Muscle layer of duodenum (tissue), 2 donors: Measurements from ENCODE around the gene SCGB1A1.

ENCODE experiments used
- H3K27ac ChIP-seq: one replicate; pipeline ENCODE4 v1.7.0; 2013; ENCODE audit warnings: mild to moderate bottlenecking, low read length
- H3K27me3 ChIP-seq: one replicate; pipeline ENCODE4 v1.7.0; 2013; ENCODE audit warnings: low read depth, mild to moderate bottlenecking, control low read depth, low read length
- H3K36me3 ChIP-seq, 2 donors: one replicate each; pipeline ENCODE4 v1.7.0; 2013; ENCODE audit warnings: low read length in 2 of 2, control low read depth in 1 of 2, mild to moderate bottlenecking in 1 of 2; ENCODE audit not compliant: insufficient read depth in 2 of 2, control insufficient read depth in 1 of 2
- H3K4me1 ChIP-seq, 2 donors: one replicate each; pipeline ENCODE4 v1.7.0; 2013; ENCODE audit warnings: low read length in 2 of 2, mild to moderate bottlenecking in 2 of 2, control low read depth in 1 of 2, moderate library complexity in 1 of 2; ENCODE audit not compliant: insufficient read depth in 2 of 2, control insufficient read depth in 1 of 2
- H3K4me3 ChIP-seq, 2 donors: one replicate each; pipeline ENCODE4 v1.7.0; 2013; ENCODE audit warnings: low read length in 2 of 2, low read depth in 1 of 2, mild to moderate bottlenecking in 1 of 2
- H3K9me3 ChIP-seq, 2 donors: one replicate each; pipeline ENCODE4 v1.7.0; 2013; ENCODE audit warnings: low read length in 2 of 2, control low read depth in 1 of 2, mild to moderate bottlenecking in 1 of 2; ENCODE audit not compliant: control insufficient read depth in 1 of 2
- donor health status: healthy.

Gene SCGB1A1

GRCh38 chr11:62452261-62452660 lies 33.4 kb downstream of the SCGB1A1 start:
- no peaks in the 10 kb centered on the region for H3K27me3 ChIP-seq
- H3K9me3 ChIP-seq: no peaks in the 10 kb centered on the region
- no peak overlapping the region for H3K27ac ChIP-seq
- H3K4me3 ChIP-seq: no peak overlapping the region
- no peaks in the 10 kb centered on the region for H3K4me1 ChIP-seq
- no peaks in the 10 kb centered on the region for H3K36me3 ChIP-seq

GRCh38 chr11:62452839-62453468 lies 34.1 kb downstream of the SCGB1A1 start:
- no peak overlapping the region for H3K4me3 ChIP-seq
- H3K4me1 ChIP-seq: no peaks in the 10 kb centered on the region
- H3K27ac ChIP-seq: no peak overlapping the region
- H3K36me3 ChIP-seq: no peaks in the 10 kb centered on the region
- H3K27me3 ChIP-seq: no peaks in the 10 kb centered on the region
- H3K9me3 ChIP-seq: no peaks in the 10 kb centered on the region

GRCh38 chr11:62456630-62457029 lies 37.8 kb downstream of the SCGB1A1 start:
- Histone ChIP-seq H3K36me3 (no peaks in the 10 kb centered on the region), H3K27ac (no peak overlapping the region), H3K4me1 (peaks cover 0 to 8% of the 10 kb centered on the region in 2 donors), H3K9me3 (no peaks in the 10 kb centered on the region), H3K4me3 (no peak overlapping the region), H3K27me3 (no peaks in the 10 kb centered on the region)

GRCh38 chr11:62457478-62457877 lies 38.6 kb downstream of the SCGB1A1 start:
- Histone ChIP-seq H3K27ac (no peak overlapping the region), H3K9me3 (no peaks in the 10 kb centered on the region), H3K4me1 (peaks cover 0 to 14% of the 10 kb centered on the region in 2 donors), H3K36me3 (no peaks in the 10 kb centered on the region), H3K27me3 (no peaks in the 10 kb centered on the region), H3K4me3 (no peak overlapping the region)

- Histone ChIP-seq H3K4me1 (peaks cover 0 to 22% of the 10 kb centered on the region in 2 donors), H3K9me3 (no peaks in the 10 kb centered on the region), H3K27ac (peak overlapping the region; percentile 33), H3K4me3 (no peak overlapping the region), H3K36me3 (no peaks in the 10 kb centered on the region), H3K27me3 (no peaks in the 10 kb centered on the region)
These were observed 39.6 kb downstream of the SCGB1A1 start for GRCh38 chr11:62458212-62459002.

GRCh38 chr11:62459080-62459479 lies 40.2 kb downstream of the SCGB1A1 start:
- H3K9me3 ChIP-seq: no peaks in the 10 kb centered on the region
- H3K27ac ChIP-seq: no peak overlapping the region
- H3K36me3 ChIP-seq: no peaks in the 10 kb centered on the region
- no peak overlapping the region for H3K4me3 ChIP-seq
- H3K27me3 ChIP-seq: no peaks in the 10 kb centered on the region
- H3K4me1 ChIP-seq: peaks cover 0 to 22% of the 10 kb centered on the region in 2 donors

GRCh38 chr11:62461740-62462507 lies 43.1 kb downstream of the SCGB1A1 start:
- H3K4me1 ChIP-seq: peaks cover 0 to 22% of the 10 kb centered on the region in 2 donors
- no peaks in the 10 kb centered on the region for H3K27me3 ChIP-seq
- H3K27ac ChIP-seq: no peak overlapping the region

GRCh38 chr11:62462508-62462892 lies 43.7 kb downstream of the SCGB1A1 start:
- Histone ChIP-seq H3K9me3 (no peaks in the 10 kb centered on the region), H3K4me3 (no peak overlapping the region), H3K27me3 (no peaks in the 10 kb centered on the region), H3K4me1 (peaks cover 0 to 22% of the 10 kb centered on the region in 2 donors), H3K27ac (no peak overlapping the region), H3K36me3 (no peaks in the 10 kb centered on the region)

More at GRCh38 chr11:62461740-62462507, 43.1 kb downstream of the SCGB1A1 start:
- no peaks in the 10 kb centered on the region for H3K9me3 ChIP-seq
- H3K36me3 ChIP-seq: no peaks in the 10 kb centered on the region
- no peak overlapping the region for H3K4me3 ChIP-seq

GRCh38 chr11:62463121-62463542 lies 44.3 kb downstream of the SCGB1A1 start:
- H3K4me3 ChIP-seq: no peak overlapping the region
- no peak overlapping the region for H3K27ac ChIP-seq
- peaks cover 0 to 22% of the 10 kb centered on the region in 2 donors for H3K4me1 ChIP-seq
- H3K27me3 ChIP-seq: no peaks in the 10 kb centered on the region
- no peaks in the 10 kb centered on the region for H3K36me3 ChIP-seq
- no peaks in the 10 kb centered on the region for H3K9me3 ChIP-seq

- peaks cover 0 to 14% of the 10 kb centered on the region in 2 donors for H3K4me1 ChIP-seq
- H3K4me3 ChIP-seq: no peak overlapping the region
- H3K36me3 ChIP-seq: no peaks in the 10 kb centered on the region
- H3K27me3 ChIP-seq: no peaks in the 10 kb centered on the region
- no peaks in the 10 kb centered on the region for H3K9me3 ChIP-seq
- H3K27ac ChIP-seq: no peak overlapping the region
These were observed 45.8 kb downstream of the SCGB1A1 start for GRCh38 chr11:62464655-62465054.

- peaks cover 0 to 20% of the 10 kb centered on the region in 2 donors for H3K4me1 ChIP-seq
- no peaks in the 10 kb centered on the region for H3K9me3 ChIP-seq
- H3K27ac ChIP-seq: no peak overlapping the region
- H3K36me3 ChIP-seq: no peaks in the 10 kb centered on the region
- H3K4me3 ChIP-seq: no peak overlapping the region
- no peaks in the 10 kb centered on the region for H3K27me3 ChIP-seq
These were observed 47.6 kb downstream of the SCGB1A1 start for GRCh38 chr11:62466444-62466843.
